ENCODE data around the gene GPC2.

GRCh38 chr7:100147278-100147677 lies 29.9 kb downstream of the GPC2 start:
- TF ChIP-seq, protein P1, sequence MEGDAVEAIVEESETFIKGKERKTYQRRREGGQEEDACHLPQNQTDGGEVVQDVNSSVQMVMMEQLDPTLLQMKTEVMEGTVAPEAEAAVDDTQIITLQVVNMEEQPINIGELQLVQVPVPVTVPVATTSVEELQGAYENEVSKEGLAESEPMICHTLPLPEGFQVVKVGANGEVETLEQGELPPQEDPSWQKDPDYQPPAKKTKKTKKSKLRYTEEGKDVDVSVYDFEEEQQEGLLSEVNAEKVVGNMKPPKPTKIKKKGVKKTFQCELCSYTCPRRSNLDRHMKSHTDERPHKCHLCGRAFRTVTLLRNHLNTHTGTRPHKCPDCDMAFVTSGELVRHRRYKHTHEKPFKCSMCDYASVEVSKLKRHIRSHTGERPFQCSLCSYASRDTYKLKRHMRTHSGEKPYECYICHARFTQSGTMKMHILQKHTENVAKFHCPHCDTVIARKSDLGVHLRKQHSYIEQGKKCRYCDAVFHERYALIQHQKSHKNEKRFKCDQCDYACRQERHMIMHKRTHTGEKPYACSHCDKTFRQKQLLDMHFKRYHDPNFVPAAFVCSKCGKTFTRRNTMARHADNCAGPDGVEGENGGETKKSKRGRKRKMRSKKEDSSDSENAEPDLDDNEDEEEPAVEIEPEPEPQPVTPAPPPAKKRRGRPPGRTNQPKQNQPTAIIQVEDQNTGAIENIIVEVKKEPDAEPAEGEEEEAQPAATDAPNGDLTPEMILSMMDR (conservative IDR thresholded peaks at IDR 0.05; ENCODE audit: low read depth, low read length): no peak
- no peak for TF ChIP-seq EZH2 (IDR thresholded peaks at IDR 0.05; ENCODE audit: borderline replicate concordance, low read depth, low read length, poor library complexity, severe bottlenecking)

Measured in A673 (cell line).